GM12874 (cell line): ENCODE data around the gene PARVB.

ENCODE experiments used
- CTCF ChIP-seq: IDR thresholded peaks from 2 replicates; pipeline ENCODE4 v1.5.1; 2011; ENCODE audit warnings: low read depth, mild to moderate bottlenecking, control low read depth, low read length, moderate library complexity; ENCODE audit not compliant: insufficient read depth

The PARVB gene

GRCh38 chr22:44136786-44137185 lies 112.7 kb downstream of the PARVB start:
- no peak for TF ChIP-seq CTCF

- TF ChIP-seq CTCF: no peak
Observed at GRCh38 chr22:44137415-44137814, 113.3 kb downstream of the PARVB start.

GRCh38 chr22:44139773-44140172 lies 115.7 kb downstream of the PARVB start:
- TF ChIP-seq CTCF: no peak

GRCh38 chr22:44142421-44143104 lies 118.5 kb downstream of the PARVB start:
- no peak for TF ChIP-seq CTCF

- no peak for TF ChIP-seq CTCF
Observed at GRCh38 chr22:44143105-44143474, 119.0 kb downstream of the PARVB start.

- TF ChIP-seq CTCF: no peak
Observed at GRCh38 chr22:44143579-44143978, 119.5 kb downstream of the PARVB start.

GRCh38 chr22:44144046-44144569 lies 120.0 kb downstream of the PARVB start:
- TF ChIP-seq CTCF: no peak
